ENCODE measurements around the gene IVNS1ABP.
"Not testable (repeated sequence)": the region's sequence is repeated elsewhere in the genome, so short reads cannot be mapped to it uniquely, and the experiment has no call there.

Gene IVNS1ABP

DNA sequence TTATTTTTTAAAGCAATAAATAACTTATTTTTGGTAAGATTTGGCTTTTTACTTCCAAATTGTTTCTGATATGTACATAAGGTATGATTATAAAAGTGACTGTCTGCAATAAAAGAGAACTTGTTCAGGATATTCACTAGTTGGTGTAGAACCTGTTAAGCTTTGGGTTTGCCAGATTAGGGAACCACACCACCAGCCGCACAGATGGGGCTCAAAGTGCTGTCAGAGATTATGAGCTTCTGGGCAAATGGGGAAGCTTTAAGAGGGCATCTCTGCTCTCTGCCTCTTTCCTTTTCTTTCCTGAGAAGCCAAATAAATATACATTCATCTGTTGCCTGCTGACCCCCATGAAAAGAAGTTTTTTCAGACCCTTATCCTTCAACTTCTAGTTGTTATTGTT, 25.4 kb downstream of the IVNS1ABP start:
- DNase-seq = no peak

DNA sequence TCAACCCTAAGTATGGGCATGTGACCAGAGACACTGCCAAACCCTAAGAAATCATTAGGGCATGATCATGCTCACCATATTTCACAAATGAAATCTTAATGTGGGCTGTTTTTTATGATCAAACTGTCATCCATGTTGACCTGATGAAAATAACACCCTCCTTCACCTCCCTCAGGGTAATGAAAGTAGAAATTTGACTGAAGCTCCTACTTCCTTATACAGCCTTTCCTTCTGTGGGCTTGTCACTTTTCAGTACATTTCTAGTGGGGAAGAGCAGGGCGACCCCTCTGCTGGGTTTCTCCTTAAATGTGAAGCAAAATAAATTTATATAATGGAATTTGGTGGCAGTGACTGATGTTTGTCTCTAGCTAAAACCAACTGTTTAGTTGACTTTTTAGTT, 25.9 kb downstream of the IVNS1ABP start:
- DNase-seq = no peak

DNA sequence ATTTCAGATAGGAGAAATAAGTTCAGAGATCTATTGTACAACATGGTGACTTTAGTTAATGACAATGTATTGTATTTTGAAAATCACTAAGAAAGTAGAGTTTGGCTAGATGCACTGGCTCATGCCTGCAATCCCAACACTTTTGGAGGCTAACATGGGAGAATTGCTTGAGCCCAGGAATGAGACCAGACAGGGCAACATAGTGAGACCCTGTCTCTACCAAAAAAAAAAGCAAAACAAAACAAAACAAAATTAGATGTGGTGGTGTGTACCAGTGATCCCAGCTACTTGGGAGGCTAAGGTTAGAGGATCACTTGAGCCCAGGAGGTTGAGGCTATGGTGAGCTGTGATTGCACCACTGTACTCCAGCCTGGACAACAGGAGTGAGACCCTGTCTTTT, 27.2 kb downstream of the IVNS1ABP start:
- no peak for DNase-seq

DNA sequence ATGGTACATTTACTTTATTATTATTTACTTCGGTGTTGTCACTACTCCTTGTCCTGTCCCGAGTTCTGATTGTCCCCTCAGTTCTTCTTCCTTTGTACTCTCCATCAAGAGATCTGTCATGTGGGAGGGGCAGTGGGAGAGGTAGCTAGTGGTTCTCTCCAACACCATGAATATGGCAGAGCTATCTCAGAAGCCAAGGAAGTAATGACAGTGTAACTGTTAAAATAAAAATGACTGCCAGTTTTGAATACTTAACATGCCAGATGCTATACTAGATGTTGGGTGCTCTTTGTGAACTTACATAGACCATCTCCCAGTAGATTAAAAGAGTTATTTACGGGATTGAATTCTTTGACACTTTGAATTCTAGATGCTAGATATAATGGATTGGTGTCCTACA, 28.6 kb downstream of the IVNS1ABP start:
- no peak for DNase-seq

DNA sequence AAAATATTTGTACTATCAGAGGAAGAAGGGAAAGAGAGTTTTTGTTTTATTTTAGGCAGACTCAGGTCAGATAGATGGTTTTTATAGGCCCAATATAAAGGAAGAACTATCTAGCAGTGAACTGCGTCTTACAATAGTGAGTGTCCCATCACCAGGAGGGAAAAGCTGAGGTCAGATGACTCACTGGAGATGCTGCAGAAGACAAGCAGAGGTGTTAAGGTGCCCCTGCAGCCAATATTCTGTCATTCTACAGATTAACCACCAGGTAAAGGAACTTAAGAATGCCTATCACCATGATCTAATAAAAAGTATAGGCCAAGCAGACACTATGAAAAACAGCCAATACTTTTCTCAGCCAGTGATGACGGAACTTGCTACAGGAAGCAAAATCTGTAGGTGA, 29.6 kb downstream of the IVNS1ABP start:
- DNase-seq = no peak

DNA sequence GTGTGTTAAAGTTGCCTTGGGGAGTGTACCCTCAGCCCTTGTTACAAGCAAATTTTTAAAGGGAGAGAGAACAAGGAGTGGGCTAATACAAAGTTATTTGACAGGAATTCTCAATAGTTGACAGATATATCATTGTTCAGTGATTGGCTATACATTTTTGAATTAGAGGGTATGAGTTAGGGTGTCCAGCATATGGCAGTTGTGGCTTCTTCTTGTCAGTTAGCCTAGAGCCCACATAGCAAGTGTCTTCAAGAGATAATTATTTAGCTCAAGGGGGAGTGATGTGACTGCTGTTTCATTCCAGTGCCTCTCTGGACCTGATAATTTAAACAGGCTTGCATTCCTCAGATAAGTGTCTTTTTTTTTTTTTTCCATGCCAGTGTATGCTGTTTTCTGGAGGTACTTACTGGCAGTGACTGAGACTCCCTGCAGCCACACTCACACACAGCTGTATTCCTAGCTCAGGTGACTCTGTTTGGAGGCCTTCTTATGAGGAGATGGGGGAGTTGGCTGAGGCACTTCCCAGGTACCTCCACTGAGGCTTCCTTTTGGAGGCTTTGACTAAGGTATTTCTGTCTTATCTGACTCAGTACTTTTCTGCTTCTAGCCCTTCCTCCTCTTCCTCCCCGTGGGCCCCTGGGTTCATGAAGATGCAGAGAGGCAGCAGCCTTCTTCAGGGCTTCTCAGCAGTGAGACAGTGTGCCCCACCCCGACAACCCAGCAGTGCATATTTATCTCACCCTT, 32.3 kb downstream of the IVNS1ABP start:
- no peak for DNase-seq

DNA sequence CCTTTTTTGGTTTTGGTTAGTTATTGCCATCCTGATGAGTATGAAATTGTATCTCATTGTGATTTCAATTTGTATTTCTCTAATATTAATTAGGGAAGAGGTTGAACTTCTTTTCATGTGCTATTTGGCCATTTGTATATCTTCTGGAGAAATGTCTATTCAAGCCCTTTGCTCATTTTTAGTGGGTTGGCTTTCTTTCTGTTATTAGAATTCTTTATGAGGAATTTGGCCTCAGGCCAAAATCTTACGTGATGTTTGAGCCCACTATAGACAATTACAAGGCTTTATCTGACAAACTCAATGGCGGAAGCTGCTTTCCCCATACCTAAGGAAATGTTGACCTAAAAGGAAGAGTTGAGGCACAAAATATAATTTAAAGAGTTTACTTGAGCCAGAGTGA, 32.9 kb downstream of the IVNS1ABP start:
- no peak for DNase-seq

DNA sequence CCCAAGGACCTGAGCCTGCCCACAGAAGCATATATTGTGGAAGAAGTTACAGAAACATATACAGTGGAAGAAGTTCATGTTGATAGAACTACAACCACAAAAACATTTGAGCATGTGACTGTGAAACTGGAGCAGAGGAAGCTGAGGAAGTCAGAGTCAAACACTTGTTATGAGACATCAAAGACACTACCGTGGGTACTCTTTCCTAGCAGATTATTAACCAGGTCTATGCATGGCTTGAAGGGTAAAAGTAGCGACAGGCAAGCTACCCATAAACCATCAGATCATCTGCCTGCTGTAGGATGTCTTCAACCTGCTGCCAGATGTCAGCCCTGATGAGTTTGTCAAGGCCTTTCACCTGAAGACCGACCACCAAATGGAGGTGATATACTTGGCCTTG, 35.8 kb downstream of the IVNS1ABP start:
- DNase-seq = no peak

DNA sequence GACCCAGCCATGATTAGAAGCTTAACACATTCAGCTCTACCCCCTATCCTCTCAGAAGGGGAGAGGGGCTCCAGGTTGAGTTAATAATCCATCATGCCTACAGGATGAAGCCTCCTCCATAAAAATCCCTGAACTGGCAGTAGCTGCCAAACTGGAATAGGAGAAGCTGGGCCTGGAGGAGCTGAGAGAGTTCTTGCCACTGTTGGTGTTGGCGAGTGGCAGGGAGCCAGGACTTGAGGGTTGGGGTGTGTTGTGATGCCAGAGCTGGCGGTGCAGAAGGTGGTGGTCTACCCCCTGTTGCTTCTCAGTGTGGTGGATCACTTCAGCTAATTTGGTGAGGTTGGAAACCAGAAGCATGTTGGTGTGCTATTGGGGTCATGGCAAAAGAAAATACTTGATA, 36.5 kb downstream of the IVNS1ABP start:
- no peak for DNase-seq

DNA sequence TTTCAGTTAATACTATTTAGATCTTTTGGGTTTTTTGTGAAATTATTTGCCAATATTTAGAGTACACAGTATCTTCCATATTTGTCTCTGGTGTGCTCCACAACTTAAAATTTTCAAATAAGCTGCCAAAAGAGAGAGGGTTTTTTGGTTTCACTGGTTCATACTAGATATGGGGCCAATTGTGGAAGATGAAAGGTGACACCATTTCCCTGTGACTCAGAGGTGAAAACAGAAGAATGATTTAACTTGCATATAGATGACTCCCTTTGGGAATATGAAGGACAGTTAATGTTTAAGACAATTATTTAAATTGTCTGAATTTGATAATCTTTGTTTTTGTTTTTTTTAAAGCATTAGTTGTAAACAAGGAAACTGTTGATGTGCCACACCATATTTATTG, 37.5 kb downstream of the IVNS1ABP start:
- no peak for DNase-seq

DNA sequence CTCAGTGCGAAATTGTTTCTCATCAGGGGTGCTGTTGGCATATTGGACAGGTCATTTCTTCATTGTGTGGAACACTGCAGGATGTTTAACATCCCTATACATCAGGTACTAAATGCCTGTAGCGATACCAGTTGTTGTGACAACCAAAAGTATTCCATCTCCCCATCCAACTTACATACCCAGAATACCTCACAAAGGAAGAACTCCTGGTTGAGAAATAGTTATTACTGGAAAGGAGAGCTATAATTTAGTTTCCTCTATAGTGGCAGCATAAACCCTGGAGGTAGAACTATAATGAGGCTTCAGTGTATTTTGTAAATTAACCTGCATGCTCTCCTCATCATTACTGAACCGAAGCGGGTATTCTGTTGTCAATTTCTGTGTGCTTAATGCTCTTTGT, 45.1 kb downstream of the IVNS1ABP start:
- DNase-seq = no peak

DNA sequence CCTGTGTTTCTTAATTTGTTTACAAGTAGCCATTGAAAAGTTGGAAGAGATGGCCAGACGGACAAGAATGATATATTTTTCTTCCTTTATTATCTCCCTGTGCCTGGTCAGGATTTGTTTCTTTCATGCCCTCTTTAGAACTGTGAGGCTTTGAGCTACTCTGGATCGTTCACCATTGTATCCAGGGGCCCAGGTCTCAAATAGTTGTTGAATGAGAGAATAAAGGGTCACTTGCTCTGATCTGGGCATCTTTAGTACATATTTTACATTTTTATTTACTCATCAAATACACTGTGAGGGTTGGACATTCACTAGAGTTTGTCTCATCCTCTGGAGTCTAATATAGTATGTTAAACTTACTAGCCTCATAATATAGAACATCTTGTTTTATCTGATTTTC, 48.7 kb downstream of the IVNS1ABP start:
- no peak for DNase-seq

DNA sequence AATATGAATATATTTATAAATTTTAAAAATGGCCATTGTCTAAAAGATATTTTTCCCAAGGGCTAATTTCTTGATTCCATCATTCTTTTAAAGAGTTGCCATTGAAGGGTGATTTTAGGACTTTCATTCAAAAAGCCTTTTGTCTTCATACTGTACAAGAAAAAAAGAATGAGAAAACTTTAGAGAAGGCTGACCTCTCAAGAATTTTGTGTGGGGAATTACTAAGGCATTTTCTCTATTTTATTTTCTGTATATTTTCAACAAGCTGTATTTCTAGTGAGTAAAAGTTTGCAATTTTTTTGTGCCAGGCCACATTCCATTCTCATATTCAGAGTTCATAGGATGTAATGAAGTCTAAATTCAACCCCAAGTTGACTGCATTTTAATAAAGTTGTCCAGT, 49.3 kb downstream of the IVNS1ABP start:
- no peak for DNase-seq

DNA sequence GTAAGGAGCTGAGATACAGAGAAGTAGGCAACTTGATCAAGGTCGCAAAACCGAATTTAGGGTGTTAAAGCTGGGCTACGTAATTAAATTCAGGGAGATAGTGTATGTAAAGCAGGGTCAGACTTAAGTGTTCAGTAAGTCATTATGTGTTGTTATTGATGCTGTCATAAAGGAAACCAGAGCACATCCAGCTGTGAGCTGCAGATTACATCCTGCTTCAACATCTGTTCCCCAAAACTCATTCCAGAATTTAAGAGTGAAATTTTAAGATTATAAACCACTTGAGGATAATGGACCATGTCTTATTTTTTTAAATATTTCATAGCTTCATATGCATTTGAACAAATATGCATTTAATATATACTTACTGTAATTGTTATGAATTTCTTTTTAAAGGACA, 49.7 kb downstream of the IVNS1ABP start:
- DNase-seq = no peak

DNA sequence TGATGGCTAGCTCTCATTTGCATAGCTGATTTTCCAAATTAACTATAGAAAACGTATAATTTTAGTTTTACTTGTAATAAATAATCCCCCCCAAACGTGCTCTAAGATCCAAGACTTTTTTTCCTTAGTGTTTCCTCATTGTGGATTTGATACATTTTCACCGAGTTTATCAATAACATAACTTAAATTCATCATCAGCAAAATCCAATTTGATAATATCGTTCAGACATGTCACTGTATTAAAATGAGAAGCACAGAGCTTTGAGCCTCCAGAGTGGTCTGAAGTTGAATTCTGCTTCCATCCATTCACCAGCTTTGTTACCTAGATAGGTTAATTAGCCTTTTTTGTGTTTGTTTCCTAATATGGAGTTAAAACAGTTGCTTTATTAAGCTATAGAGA, 51.7 kb downstream of the IVNS1ABP start:
- no peak for DNase-seq

DNA sequence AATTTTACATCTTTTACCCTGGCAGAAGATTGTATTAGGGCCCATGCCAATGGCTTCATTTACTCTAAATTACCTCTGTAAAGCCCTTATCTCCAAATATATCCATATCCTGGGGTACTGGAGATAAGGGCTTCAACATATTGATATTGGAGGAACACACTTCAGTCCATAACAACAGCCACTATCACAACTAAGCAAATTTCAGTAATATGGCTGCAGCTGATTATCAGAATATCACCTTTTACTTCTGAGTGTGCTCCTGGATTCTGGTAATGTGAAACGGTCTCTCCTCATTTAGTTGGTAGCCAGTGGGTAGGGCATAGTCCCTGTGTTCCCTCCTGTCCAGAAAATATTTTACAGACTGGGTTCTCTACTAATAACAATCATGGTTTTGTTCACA, 53.3 kb downstream of the IVNS1ABP start:
- no peak for DNase-seq

DNA sequence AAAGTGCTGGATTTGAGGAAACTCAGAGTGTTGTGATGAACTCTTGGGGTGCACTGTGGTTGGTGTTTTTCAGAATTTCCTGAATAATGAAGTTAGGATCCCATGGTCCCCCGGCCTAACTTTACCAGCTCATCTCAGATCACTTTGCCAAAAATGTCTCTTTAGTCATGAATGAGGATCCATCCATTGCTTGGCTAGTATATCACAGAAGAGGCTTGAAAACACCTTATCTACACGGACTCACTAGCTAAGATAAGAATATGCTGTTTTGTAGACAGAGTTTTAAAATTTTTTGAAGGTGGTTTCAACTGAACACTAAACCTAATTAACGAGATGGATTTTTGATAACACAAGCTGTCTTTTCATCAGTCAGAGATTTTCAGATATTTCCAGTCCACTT, 53.8 kb downstream of the IVNS1ABP start:
- no peak for DNase-seq

DNA sequence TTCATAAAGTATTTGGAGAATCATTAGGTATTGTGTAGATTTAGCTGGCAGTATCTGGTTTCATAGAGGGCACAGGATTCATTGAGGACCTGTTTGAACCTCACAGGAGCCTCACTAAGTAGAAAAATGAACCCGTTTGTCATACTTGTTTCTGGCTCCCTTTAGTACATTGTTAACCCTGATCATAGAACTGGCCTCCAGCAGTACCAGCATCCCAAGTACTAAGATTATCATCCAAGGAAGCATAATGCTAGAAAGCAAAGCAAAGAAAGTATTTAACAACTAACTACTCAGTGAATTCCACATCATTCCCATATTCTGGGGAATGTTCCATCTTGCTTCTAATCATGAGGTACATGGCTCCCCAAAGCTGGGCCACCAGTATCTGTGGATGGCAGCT, 54.9 kb downstream of the IVNS1ABP start:
- no peak for DNase-seq

DNA sequence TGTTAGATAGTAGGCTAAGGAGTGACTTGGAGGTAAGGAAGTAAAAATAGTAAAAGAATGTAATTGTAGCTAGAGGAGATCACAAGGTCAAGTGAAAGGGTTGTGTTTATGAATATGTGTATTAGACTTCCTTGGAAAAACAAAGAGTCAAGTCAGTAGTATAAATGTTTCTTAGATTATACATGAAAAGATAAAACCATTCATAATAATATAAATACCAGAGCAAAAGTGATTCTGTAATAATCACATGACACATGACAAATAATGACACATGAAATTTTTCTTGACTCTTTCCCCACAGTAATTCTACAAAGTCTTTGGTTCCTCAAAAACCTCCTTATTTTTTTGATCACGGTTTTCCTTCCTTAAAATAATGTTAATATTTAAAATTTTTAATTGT, 56.4 kb downstream of the IVNS1ABP start:
- DNase-seq = no peak

DNA sequence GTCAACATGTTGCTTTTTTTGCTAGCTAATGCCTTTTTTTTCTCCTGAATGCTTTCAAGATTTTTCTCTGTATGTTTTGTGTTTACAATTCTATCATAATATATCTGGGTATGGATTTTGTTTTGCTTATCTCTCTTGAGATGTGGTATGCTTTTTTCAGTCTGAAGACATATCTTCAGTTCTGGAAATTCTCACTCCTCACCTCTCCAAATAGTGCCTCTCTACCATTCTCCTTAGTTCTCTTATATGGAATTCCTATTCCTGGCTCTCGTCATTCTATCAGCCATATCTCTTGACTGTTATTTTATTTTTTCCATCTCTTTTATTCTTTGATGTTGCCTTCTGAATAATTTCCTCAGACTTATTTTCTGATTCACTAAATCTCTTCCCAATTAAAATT, 58.4 kb downstream of the IVNS1ABP start:
- DNase-seq = no peak

DNA sequence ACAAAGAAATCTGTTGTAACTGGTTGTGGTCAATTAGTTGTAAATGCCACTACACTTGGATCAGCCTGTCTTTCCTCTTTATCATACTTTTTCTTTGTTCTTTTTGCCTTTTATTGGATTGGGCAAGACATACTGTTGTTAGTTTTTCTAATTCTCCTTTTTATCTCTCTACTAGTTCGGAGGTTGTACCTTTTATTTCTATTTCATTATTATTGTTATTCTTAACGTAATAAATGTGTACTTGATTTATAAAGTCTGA, 59.2 kb downstream of the IVNS1ABP start:
- no peak for DNase-seq

DNA sequence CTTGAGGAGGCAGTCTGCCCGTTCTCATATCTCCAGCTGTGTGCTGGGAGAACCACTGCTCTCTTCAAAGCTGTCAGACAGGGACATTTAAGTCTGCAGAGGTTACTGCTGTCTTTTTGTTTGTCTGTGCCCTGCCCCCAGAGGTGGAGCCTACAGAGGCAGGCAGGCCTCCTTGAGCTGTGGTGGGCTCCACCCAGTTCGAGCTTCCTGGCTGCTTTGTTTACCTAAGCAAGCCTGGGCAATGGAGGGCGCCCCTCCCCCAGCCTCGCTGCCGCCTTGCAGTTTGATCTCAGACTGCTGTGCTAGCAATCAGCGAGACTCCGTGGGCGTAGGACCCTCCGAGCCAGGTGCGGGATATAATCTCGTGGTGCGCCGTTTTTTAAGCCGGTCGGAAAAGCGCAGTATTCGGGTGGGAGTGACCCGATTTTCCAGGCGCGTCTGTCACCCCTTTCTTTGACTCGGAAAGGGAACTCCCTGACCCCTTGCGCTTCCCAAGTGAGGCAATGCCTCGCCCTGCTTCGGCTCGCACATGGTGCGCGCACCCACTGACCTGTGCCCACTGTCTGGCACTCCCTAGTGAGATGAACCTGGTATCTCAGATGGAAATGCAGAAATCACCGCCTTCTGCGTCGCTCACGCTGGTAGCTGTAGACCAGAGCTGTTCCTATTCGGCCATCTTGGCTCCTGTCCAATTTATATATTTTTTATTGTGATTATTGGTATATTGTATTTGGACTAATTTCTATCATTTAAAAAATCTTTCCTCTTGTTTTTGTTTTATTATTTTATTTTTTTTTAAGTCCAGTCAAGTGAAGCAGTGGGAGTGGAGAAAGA, 59.7 kb downstream of the IVNS1ABP start:
- DNase-seq = not testable (repeated sequence)

DNA sequence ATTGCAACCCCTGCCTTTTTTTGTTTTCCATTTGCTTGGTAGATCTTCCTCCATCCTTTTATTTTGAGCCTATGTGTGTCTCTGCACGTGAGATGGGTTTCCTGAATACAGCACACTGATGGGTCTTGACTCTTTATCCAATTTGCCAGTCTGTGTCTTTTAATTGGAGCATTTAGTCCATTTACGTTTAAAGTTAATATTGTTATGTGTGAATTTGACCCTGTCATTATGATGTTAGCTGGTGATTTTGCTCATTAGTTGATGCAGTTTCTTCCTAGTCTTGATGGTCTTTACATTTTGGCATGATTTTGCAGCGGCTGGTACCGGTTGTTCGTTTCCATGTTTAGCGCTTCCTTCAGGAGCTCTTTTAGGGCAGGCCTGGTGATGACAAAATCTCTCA, 61.4 kb downstream of the IVNS1ABP start:
- not testable (repeated sequence) for DNase-seq

DNA sequence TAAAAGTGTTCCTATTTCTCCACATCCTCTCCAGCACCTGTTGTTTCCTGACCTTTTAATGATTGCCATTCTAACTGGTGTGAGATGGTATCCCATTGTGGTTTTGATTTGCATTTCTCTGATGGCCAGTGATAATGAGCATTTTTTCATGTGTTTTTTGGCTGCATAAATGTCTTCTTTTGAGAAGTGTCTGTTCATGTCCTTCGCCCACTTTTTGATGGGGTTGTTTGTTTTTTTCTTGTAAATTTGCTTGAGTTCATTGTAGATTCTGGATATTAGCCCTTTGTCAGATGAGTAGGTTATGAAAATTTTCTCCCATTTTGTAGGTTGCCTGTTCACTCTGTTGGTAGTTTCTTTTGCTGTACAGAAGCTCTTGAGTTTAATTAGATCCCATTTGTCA, 64.6 kb downstream of the IVNS1ABP start:
- DNase-seq = not testable (repeated sequence)

DNA sequence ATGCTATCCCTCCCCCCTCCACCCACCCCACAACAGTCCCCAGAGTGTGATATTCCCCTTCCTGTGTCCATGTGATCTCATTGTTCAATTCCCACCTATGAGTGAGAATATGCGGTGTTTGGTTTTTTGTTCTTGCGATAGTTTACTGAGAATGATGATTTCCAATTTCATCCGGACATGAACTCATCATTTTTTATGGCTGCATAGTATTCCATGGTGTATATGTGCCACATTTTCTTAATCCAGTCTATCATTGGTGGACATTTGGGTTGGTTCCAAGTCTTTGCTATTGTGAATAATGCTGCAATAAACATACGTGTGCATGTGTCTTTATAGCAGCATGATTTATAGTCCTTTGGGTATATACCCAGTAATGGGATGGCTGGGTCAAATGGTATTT, 65.1 kb downstream of the IVNS1ABP start:
- DNase-seq = not testable (repeated sequence)

Measured in NCI-H774 (cell line).